Activated T-helper 17 cell treated with anti-CD3 and anti-CD28 coated beads, Interleukin-2, amount 50 U/mL, for 72 hours (primary cell): ENCODE data around the gene ZDHHC21. TPM values are rescaled to one million over a fixed set of nuclear protein-coding genes. Genes with fewer than 3 reads are reported as not detected.

Source experiments
- ATAC-seq: fragments of 150-1000 bp; cut with Tn5 transposase; replicated peaks from 2 replicates; pipeline ENCODE4 v1.10.0; 2021; ENCODE audit warnings: mild to moderate bottlenecking, moderate library complexity
- H3K27ac Mint-ChIP-seq: one replicate; pipeline ENCODE4 v1.8.0; 2022; ENCODE audit warnings: mixed read lengths
- H3K27me3 Mint-ChIP-seq: one replicate; pipeline ENCODE4 v1.8.0; 2022; ENCODE audit warnings: mixed read lengths
- H3K36me3 Mint-ChIP-seq: one replicate; pipeline ENCODE4 v1.8.0; 2022; ENCODE audit warnings: low read depth, mild to moderate bottlenecking, mixed read lengths
- H3K4me1 Mint-ChIP-seq: one replicate; pipeline ENCODE4 v1.8.0; 2022; ENCODE audit warnings: mixed read lengths
- H3K4me3 Mint-ChIP-seq: one replicate; pipeline ENCODE4 v1.8.0; 2022; ENCODE audit warnings: mild to moderate bottlenecking, mixed read lengths
- H3K9me3 Mint-ChIP-seq: one replicate; pipeline ENCODE4 v1.8.0; 2022; ENCODE audit warnings: mixed read lengths
- total RNA-seq, 2 donors: library from RNA; stranded (reverse); gene quantifications; one replicate each; pipeline ENCODE4 v1.2.3, GENCODE V29; 2022

ZDHHC21 gene, protein sequence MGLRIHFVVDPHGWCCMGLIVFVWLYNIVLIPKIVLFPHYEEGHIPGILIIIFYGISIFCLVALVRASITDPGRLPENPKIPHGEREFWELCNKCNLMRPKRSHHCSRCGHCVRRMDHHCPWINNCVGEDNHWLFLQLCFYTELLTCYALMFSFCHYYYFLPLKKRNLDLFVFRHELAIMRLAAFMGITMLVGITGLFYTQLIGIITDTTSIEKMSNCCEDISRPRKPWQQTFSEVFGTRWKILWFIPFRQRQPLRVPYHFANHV
- total RNA-seq, result 10 to 100 TPM in 1 of 2 donors, 1 to 10 TPM in 1; 6.6 to 11.2 TPM

DNA sequence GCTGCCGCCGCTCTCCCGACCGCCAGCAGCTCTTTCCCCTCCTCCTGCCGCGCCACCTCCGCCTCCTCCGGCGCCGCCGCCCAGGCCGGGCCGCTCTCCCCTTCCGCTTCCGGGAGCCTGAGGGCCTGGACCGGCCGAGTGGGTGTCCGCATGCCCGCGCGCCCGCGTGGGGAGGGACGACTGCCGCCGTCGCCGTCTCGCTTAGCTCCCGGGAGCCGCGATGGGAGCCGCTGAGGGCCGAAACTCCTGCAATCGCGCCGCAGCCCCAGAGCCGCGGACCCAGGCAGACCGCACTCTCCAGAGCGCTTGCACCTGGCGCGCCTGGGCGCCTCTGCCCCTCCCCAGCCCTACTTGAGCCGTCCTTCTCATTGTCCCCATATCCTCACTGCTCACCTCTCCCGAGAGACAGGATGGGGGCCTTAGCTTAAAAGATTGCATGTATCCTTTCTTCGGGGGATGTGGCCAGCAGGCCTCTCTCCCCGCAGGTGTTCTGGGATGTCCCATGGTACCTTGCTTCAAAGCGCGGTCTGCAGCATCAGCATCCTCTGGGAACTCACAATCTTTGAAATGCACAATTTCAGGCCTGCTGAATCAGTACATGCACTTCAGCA is at the start of gene ZDHHC21:
TSS of gene ZDHHC21 (minus strand) at position 182 of the 611 bp plus-strand sequence. CDS start 19,092 bp downstream, outside the sequence.
- Mint-ChIP-seq H3K27ac (peak within 1 kb of the TSS; percentile 97), H3K9me3 (no peaks in the 10 kb centered on the region), H3K4me3 (peak within 1 kb of the TSS; percentile 95), H3K27me3 (no peaks in the 10 kb centered on the region), H3K36me3 (peaks cover 21% of the 10 kb centered on the region), H3K4me1 (peaks cover 12% of the 10 kb centered on the region)
- peak; percentile 90 for ATAC-seq

DNA sequence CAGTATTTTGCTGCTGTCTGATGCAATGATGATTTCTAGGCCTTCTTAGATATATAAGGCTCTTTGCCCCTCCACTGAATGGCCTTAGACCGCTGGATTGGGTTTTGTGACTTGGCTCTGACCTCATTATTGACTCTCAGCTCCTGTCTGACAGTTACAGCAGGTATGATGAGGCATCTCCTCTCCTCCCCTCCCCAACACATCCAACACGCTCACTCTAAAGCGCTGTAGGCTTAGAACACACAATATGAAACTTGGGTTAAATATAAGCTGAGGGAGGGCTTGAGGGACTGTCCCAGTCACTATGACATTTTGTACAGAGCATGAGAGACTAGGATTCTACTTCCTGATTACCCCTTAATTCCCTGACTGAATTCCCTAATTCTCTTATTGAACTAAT is 48.1 kb upstream of the ZDHHC21 start:
- H3K36me3 Mint-ChIP-seq, result no peaks in the 10 kb centered on the region
- no peak overlapping the region for H3K4me3 Mint-ChIP-seq
- no peak overlapping the region for H3K27ac Mint-ChIP-seq

DNA sequence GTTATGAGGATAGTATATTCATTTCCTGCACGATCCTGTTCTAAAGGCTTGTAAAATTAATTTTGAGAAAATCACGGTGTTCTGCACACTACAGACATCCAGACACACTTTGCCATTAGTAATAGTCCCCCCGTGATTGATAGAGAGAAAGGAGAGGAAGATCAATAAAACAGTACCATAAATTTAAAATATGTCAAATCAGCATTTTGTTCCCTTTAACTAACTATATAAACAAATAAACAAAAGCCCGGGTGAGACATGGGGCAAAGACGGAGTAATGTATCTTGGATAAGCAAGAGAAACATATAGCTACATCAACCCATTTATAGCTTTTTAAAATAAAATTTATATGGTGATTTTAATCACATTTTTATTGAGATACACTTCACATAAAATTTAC is 39.9 kb upstream of the ZDHHC21 start:
- no peak for ATAC-seq
- Mint-ChIP-seq H3K4me3 (no peak overlapping the region), H3K27ac (no peak overlapping the region), H3K27me3 (peaks cover 17% of the 10 kb centered on the region), H3K9me3 (no peaks in the 10 kb centered on the region), H3K4me1 (no peaks in the 10 kb centered on the region), H3K36me3 (no peaks in the 10 kb centered on the region)

More for the DNA sequence above, 48.1 kb upstream of the ZDHHC21 start:
- Mint-ChIP-seq H3K4me1 (no peaks in the 10 kb centered on the region), H3K27me3 (peaks cover 19% of the 10 kb centered on the region), H3K9me3 (peaks cover 3% of the 10 kb centered on the region)
- no peak for ATAC-seq

DNA sequence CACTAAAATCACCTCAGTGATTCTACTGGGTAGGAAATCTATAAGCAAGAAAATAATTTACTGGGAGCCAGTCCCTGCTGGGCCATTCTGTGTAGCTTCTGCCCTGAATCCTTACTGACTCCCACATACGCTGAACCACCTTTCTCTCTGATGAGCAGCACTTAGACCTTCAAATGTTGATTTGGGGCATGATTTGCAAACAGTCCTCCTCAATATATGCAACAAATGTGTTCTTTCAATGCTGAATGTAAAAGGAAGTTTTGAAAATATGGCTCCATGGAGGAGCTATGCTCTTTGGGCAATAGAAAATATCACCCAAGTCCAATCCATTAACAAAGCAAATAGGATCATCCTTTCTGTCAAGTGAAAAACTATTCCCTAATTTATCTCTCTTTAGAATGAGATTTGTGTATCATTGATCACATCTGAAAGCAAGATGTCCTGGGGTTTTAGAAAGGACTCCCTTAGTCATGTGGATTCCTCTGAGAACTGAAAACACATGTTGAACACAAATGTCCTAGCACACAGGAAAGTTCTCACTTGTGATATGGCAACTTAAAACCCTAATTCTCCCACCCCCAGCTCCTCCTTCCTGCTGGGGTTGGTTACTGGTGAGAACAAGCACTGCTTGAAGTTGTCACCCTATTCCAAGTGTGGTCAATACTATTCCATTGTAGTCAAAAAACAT is 38.2 kb upstream of the ZDHHC21 start:
- ATAC-seq, result no peak
- Mint-ChIP-seq H3K9me3 (no peaks in the 10 kb centered on the region), H3K27ac (no peak overlapping the region), H3K36me3 (no peaks in the 10 kb centered on the region), H3K27me3 (peaks cover 10% of the 10 kb centered on the region), H3K4me3 (no peak overlapping the region), H3K4me1 (no peaks in the 10 kb centered on the region)

DNA sequence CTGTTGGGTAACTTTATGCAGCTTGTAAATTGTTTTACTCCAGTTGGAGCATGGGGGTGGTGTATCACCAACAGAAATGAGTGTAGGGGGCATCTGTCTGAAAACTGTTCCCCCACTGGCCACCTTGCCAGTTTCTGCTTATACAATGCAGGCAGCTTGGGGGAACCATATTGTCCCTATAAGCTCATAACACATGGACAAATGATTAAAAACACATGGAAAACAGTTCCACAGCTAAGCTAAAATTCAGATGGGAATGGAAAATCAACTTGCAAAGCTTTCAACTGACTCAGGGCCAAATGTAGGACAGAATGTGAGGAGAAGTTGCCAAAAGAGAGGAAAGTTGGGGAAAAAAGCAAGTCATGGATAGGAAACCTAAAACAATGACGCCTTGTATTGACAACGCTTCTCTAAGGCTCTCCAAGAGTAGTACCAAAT is 37.2 kb upstream of the ZDHHC21 start:
- Mint-ChIP-seq H3K27me3 (peaks cover 8% of the 10 kb centered on the region), H3K9me3 (no peaks in the 10 kb centered on the region), H3K4me1 (no peaks in the 10 kb centered on the region), H3K27ac (no peak overlapping the region), H3K36me3 (no peaks in the 10 kb centered on the region), H3K4me3 (no peak overlapping the region)
- ATAC-seq, result no peak

DNA sequence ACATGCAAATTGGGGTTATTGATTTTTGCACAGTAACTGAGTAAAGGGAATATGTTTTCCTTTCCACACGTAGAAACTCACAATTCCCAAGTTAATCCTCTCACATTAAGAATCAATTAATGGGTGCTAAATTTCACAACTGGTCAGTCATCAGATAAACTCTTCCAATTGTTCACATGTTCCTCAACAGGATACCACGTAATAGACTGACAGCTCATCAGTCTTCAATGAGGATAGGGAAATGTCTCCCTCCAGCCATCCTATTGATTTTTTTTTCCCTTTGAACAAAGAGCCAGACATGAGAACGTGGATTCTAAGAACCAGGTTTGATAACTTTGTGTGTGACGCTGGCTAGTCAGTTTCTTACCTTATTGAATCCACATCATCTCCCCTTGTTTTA is 30.1 kb upstream of the ZDHHC21 start:
- no peaks in the 10 kb centered on the region for H3K9me3 Mint-ChIP-seq
- no peaks in the 10 kb centered on the region for H3K4me1 Mint-ChIP-seq
- no peaks in the 10 kb centered on the region for H3K36me3 Mint-ChIP-seq
- no peak for ATAC-seq
- H3K27ac Mint-ChIP-seq, result no peak overlapping the region
- H3K4me3 Mint-ChIP-seq, result no peak overlapping the region
- peaks cover 18% of the 10 kb centered on the region for H3K27me3 Mint-ChIP-seq

DNA sequence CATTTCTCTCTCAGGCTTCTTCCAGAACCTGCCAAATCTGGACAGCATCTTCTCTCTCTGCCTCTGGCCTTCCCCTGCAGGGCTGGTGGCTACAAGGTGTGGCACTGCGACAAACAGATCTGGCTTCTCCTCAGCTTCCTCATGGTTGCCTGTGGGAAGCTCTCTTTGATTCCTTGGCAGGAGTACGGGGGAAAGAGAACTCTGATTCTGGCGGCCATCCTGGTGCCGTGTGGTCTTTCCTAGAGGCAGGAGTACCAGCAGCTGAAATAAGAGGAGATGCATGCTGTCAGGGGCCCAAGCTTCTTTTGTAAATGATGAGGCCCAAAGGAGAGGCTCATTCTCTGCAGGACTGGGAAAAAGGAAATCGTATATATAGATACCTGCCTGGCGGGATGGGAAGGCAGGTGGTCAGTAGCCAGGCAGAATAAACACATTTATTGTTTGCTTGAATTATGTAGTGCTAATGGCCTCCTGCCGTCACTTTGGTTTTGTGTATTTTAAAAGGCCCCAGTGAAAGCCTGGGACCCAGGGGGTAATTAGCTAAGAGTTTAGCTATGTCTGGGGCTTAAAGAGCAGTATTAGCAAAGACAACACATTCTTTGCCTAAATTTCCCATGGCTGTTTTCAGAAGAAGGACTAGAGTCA is 29.3 kb upstream of the ZDHHC21 start, which contains the start of gene CER1:
TSS of gene CER1 (minus strand) at position 343 of the 645 bp plus-strand sequence. CDS start at position 282, 61 bp downstream.
- no peaks in the 10 kb centered on the region for H3K9me3 Mint-ChIP-seq
- no peak for ATAC-seq

DNA sequence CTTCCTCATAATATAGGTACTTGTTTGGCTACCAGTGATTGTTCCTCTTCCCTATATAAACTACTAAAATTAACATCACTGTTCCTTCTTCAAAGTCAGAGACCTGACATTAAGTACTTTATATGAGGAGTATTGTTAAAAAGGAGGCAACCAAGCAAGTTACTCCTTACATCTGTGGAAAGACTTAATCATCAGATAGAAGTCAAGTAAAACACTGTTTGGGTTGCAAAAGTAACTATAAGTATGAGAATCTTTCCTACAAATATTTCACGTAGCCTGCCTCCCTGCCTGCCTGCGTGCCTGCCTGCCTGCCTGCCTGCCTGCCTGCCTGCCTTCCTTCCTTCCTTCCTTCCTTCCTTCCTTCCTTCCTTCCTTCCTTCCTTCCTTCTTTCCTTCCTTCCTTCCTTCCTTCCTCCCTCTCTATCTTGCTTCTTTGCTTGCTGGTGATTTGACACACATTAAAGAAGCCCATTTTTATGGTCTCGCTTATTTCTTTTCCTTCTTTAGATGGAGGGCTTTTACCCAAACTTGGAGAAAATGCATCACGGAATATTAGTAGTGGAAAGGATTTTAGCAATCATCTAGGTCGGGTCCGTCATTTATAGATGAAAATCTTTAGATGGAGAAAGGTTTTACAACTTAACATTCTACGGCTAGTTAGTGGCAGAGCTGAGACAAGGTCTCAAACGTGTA is 26.1 kb upstream of the ZDHHC21 start:
- no peak overlapping the region for H3K4me3 Mint-ChIP-seq
- H3K36me3 Mint-ChIP-seq, result no peaks in the 10 kb centered on the region
- H3K4me1 Mint-ChIP-seq, result no peaks in the 10 kb centered on the region
- no peak overlapping the region for H3K27ac Mint-ChIP-seq
- ATAC-seq, result no peak
- peaks cover 26% of the 10 kb centered on the region for H3K27me3 Mint-ChIP-seq
- no peaks in the 10 kb centered on the region for H3K9me3 Mint-ChIP-seq

More for the DNA sequence above, 29.3 kb upstream of the ZDHHC21 start, which contains the start of gene CER1:
- H3K27ac Mint-ChIP-seq, result no peak within 1 kb of the TSS
- H3K4me1 Mint-ChIP-seq, result no peaks in the 10 kb centered on the region
- no peaks in the 10 kb centered on the region for H3K36me3 Mint-ChIP-seq
- no peak within 1 kb of the TSS for H3K4me3 Mint-ChIP-seq
- peaks cover 18% of the 10 kb centered on the region for H3K27me3 Mint-ChIP-seq

DNA sequence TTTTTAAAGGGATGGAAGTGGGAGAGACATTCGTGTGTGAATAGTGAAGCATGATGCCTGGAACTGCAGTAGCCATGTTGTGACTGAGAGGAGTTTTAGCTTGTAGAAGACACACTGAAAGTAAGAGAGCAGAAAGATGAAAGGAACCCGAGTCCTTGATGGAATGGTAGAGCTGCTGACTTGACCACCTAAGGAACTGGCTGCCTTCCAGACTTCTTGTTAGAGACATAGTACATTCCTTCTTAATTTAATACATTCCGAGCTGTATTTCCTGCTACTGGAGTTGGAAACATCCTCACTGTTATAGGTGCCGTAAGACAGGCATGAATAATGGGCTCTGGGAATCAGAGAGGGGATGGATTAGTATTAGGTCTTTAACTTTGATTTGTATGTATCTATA is 21.9 kb upstream of the ZDHHC21 start:
- H3K36me3 Mint-ChIP-seq, result no peaks in the 10 kb centered on the region

DNA sequence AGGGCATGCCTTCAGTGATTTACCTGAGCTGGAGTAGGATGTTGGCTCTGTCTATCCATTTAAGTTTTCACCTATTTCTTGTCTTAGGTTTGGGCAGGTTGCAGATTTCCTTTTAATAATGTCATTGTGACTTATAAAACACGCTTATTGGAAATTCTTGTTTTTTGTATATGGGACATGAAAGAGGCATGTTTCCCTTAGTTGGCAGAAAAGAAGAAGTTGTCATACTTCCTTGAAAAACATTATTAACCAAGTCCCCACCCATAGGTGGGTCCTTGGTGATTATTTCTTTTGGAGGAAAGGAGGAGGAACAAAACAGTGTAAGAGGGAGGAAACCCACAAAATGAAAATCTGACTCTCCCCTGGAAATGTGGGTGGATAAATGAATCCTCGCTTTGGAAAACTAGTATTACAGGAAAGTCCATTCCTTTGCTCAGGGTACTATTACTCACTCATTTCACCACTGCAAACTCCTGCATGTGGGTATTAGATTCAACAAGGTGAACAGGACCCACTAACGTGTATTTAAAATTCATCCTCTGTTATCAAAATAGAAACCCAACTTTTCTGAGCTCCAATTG is 20.0 kb upstream of the ZDHHC21 start:
- Mint-ChIP-seq H3K27ac (no peak overlapping the region), H3K4me3 (no peak overlapping the region), H3K4me1 (no peaks in the 10 kb centered on the region), H3K9me3 (no peaks in the 10 kb centered on the region), H3K27me3 (peaks cover 25% of the 10 kb centered on the region), H3K36me3 (no peaks in the 10 kb centered on the region)
- ATAC-seq, result no peak

More for the DNA sequence above, 21.9 kb upstream of the ZDHHC21 start:
- Mint-ChIP-seq H3K4me1 (no peaks in the 10 kb centered on the region), H3K9me3 (no peaks in the 10 kb centered on the region), H3K27ac (no peak overlapping the region), H3K4me3 (no peak overlapping the region), H3K27me3 (peaks cover 17% of the 10 kb centered on the region)
- ATAC-seq, result no peak

DNA sequence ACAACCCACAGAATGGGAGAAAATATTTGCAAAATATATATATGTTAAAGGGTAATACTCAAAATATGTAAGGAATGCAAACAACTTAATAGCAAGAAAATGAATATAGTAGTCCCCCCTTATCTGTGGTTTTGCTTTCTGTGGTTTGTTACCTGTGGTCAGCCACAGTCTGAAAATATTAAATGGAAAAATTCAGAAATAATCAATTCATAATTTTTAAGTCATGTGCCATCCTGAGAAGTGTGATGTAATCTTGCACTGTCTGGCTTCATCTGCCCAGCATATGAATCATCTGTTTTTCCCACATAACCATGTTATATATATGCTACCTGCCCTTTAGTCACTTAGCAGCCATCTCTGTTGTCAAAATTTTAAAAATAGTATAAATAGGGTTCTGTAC is 17.6 kb upstream of the ZDHHC21 start:
- Mint-ChIP-seq H3K4me1 (no peaks in the 10 kb centered on the region), H3K36me3 (no peaks in the 10 kb centered on the region), H3K27ac (no peak overlapping the region), H3K27me3 (peaks cover 29% of the 10 kb centered on the region), H3K9me3 (peaks cover 8% of the 10 kb centered on the region), H3K4me3 (no peak overlapping the region)
- no peak for ATAC-seq

DNA sequence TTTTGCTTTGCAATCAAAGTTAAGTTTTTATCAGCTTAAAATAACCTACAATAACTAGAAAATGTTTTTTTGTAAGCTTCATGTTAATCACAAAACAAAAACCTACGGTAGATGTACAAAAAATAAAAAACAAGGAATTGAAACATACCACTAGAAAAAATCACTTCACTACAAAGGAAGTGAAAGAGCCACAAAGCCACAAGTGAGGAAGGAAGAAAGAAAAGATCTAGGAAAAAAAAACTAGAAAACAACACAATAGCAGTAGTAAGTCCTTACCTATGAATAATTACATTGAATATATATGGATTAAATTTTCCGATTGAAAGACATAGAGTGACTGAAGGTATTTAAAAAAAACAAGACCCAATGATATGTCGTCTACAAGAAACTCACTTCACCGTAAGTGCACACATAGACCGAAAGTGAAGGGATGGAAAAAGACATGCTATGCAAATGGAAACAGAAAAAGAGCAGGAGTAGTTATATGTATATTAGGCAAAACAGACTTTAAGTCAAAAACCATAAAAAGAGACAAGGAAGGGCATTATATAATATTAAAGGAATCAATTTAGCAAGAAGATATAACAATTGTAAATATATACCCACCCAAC is 13.4 kb upstream of the ZDHHC21 start:
- Mint-ChIP-seq H3K36me3 (no peaks in the 10 kb centered on the region), H3K27ac (no peak overlapping the region), H3K4me1 (no peaks in the 10 kb centered on the region), H3K27me3 (peaks cover 28% of the 10 kb centered on the region), H3K9me3 (peaks cover 18% of the 10 kb centered on the region), H3K4me3 (no peak overlapping the region)
- ATAC-seq, result no peak

DNA sequence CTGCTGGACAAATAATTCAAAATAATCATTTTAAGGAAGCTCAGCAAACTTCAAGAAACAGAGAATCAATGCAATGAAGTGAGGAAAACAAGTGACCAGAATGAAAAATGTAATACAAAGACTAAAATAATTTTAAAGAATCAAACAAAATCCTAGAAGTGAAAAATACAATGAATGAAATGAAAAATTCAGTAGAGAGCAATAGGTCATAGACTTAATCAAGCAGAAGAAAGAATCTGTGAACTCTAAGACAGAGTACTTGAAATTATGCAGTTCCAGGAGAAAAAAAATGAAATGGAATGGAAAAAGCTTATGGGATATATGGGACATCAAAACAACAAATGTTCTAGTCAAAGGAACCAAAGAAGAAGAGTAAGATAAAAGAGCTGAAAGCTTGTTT is 11.8 kb upstream of the ZDHHC21 start:
- no peak overlapping the region for H3K4me3 Mint-ChIP-seq
- no peaks in the 10 kb centered on the region for H3K4me1 Mint-ChIP-seq
- H3K27ac Mint-ChIP-seq, result no peak overlapping the region
- peaks cover 26% of the 10 kb centered on the region for H3K27me3 Mint-ChIP-seq
- ATAC-seq, result no peak
- peaks cover 18% of the 10 kb centered on the region for H3K9me3 Mint-ChIP-seq
- H3K36me3 Mint-ChIP-seq, result no peaks in the 10 kb centered on the region
